Neuronal stem cell (in vitro differentiated cells): Measurements from ENCODE around the gene FGF16.

Experiments
- DNase-seq: peaks from one replicate; pipeline ENCODE4 v3.0.0-alpha.2; 2013; ENCODE audit warnings: low spot score
- H2AFZ ChIP-seq: one replicate; pipeline ENCODE4 v1.6.1; 2013; ENCODE audit warnings: mild to moderate bottlenecking, low read length, inconsistent platforms
- H2AK5ac ChIP-seq: 2 replicates; pipeline ENCODE4 v1.6.1; 2013; ENCODE audit warnings: low read depth, mild to moderate bottlenecking, inconsistent platforms, low read length, moderate library complexity, mixed read lengths
- H2BK120ac ChIP-seq: 2 replicates; pipeline ENCODE4 v1.6.1; 2013; ENCODE audit warnings: low read depth, mild to moderate bottlenecking, inconsistent platforms, low read length, moderate library complexity, mixed read lengths
- H2BK12ac ChIP-seq: one replicate; pipeline ENCODE4 v1.6.1; 2013; ENCODE audit warnings: low read length, inconsistent platforms
- H2BK15ac ChIP-seq: 2 replicates; pipeline ENCODE4 v1.6.1; 2013; ENCODE audit warnings: mild to moderate bottlenecking, low read length, inconsistent platforms, mixed read lengths
- H2BK5ac ChIP-seq: one replicate; pipeline ENCODE4 v1.6.1; 2013; ENCODE audit warnings: inconsistent platforms, mild to moderate bottlenecking, low read length, moderate library complexity
- H3K14ac ChIP-seq: one replicate; pipeline ENCODE4 v1.6.1; 2013; ENCODE audit warnings: low read length, inconsistent platforms
- H3K18ac ChIP-seq: 2 replicates; pipeline ENCODE4 v1.6.1; 2013; ENCODE audit warnings: low read length, inconsistent platforms
- H3K23ac ChIP-seq: 2 replicates; pipeline ENCODE4 v1.6.1; 2013; ENCODE audit warnings: low read depth, mild to moderate bottlenecking, mixed read lengths, low read length, inconsistent platforms; ENCODE audit not compliant: poor library complexity
- H3K27ac ChIP-seq: replicated peaks from 3 replicates; pipeline ENCODE4 v1.5.1; 2013; ENCODE audit warnings: low read length, inconsistent platforms
- H3K27me3 ChIP-seq, 3 experiments: 2 replicates each; pipeline ENCODE4 v1.6.1; 2013; ENCODE audit warnings: low read length in 3 of 3, mild to moderate bottlenecking in 2 of 3, inconsistent platforms in 1 of 3, low read depth in 1 of 3, mixed read lengths in 1 of 3, moderate library complexity in 1 of 3; ENCODE audit not compliant: control insufficient read depth in 3 of 3, insufficient read depth in 3 of 3
- H3K36me3 ChIP-seq, 2 donors: replicated peaks in 1 of 2; 2 replicates each; pipeline ENCODE4 v1.6.1; 2013; ENCODE audit warnings: low read length in 2 of 2; ENCODE audit not compliant: control insufficient read depth in 2 of 2, insufficient read depth in 2 of 2
- H3K4ac ChIP-seq: 2 replicates; pipeline ENCODE4 v1.6.1; 2013; ENCODE audit warnings: inconsistent platforms, mild to moderate bottlenecking, low read length, moderate library complexity
- H3K4me1 ChIP-seq, 2 donors: 1 replicate in 1 of 2; 2 replicates in 1 of 2; pipeline ENCODE4 v1.6.1; 2013; ENCODE audit warnings: low read length in 2 of 2, low read depth in 1 of 2; ENCODE audit not compliant: control insufficient read depth in 2 of 2, insufficient read depth in 1 of 2
- H3K4me2 ChIP-seq: one replicate; pipeline ENCODE4 v1.6.1; 2013; ENCODE audit warnings: mild to moderate bottlenecking, low read length, inconsistent platforms; ENCODE audit not compliant: insufficient read depth, poor library complexity, severe bottlenecking
- H3K4me3 ChIP-seq, 2 donors: 2 replicates each; pipeline ENCODE4 v1.5.1; 2013; ENCODE audit warnings: low read length in 2 of 2, mild to moderate bottlenecking in 2 of 2, inconsistent platforms in 1 of 2, moderate library complexity in 1 of 2
- H3K79me1 ChIP-seq: one replicate; pipeline ENCODE4 v1.6.1; 2013; ENCODE audit warnings: low read depth, mild to moderate bottlenecking, inconsistent platforms, low read length, moderate library complexity
- H3K9ac ChIP-seq: one replicate; pipeline ENCODE4 v1.6.1; 2013; ENCODE audit warnings: mild to moderate bottlenecking, low read depth, low read length, inconsistent platforms; ENCODE audit not compliant: poor library complexity
- H3K9me3 ChIP-seq, 2 donors: replicated peaks in 1 of 2; 2 replicates each; pipeline versions ENCODE3 to v1.6.1; 2013; ENCODE audit warnings: low read length in 2 of 2, mild to moderate bottlenecking in 2 of 2, inconsistent platforms in 1 of 2, low read depth in 1 of 2, mixed read lengths in 1 of 2, moderate library complexity in 1 of 2; ENCODE audit not compliant: control insufficient read depth in 2 of 2, insufficient read depth in 1 of 2
- H4K8ac ChIP-seq: one replicate; pipeline ENCODE4 v1.6.1; 2013; ENCODE audit warnings: low read depth, mild to moderate bottlenecking, inconsistent platforms, low read length, moderate library complexity
- H4K91ac ChIP-seq: one replicate; pipeline ENCODE4 v1.6.1; 2013; ENCODE audit warnings: low read length, low read depth, mild to moderate bottlenecking, inconsistent platforms; ENCODE audit not compliant: poor library complexity
- WGBS, 2 donors: extraction: QIAGEN DNeasy Blood & Tissue Kit; methylation state at CpG; one replicate each; pipeline ENCODE4 v1.1.7; 2013; ENCODE audit warnings: missing lambda C conversion rate in 2 of 2, mixed read lengths in 1 of 2; ENCODE audit not compliant: insufficient read length in 2 of 2, insufficient replicate concordance in 1 of 2; ENCODE audit errors: extremely low coverage in 2 of 2; 5-methylcytosine and 5-hydroxymethylcytosine counted together

Gene FGF16

GRCh38 chrX:77505227-77505626 lies 58.0 kb downstream of the FGF16 start:
- Histone ChIP-seq H3K9ac (no peak overlapping the region), H3K27me3 (no peaks in the 10 kb centered on the region), H4K8ac (no peak overlapping the region), H2BK120ac (no peak overlapping the region), H3K4me1 (no peaks in the 10 kb centered on the region), H4K91ac (no peak overlapping the region), H3K79me1 (no peaks in the 10 kb centered on the region), H3K27ac (no peak overlapping the region), H2BK15ac (no peak overlapping the region), H3K4me2 (no peak overlapping the region), H3K18ac (no peak overlapping the region), H3K4me3 (no peak overlapping the region), H3K4ac (no peak overlapping the region), H2AFZ (no peak overlapping the region), H2BK12ac (no peak overlapping the region), H3K36me3 (peaks cover 0 to 38% of the 10 kb centered on the region in 2 donors), H3K23ac (no peak overlapping the region), H3K9me3 (no peaks in the 10 kb centered on the region), H2AK5ac (no peak overlapping the region), H2BK5ac (no peak overlapping the region), H3K14ac (no peak overlapping the region)
- WGBS, 2 donors = no CpG with 5 or more reads among the region's 2 CpGs
- DNase-seq = no peak
